Measurements from ENCODE around the gene PCDHB5.

GRCh38 chr5:141121985-141122384 lies 13.0 kb upstream of the PCDHB5 start:
- TF ChIP-seq CTCF (conservative IDR thresholded peaks at IDR 0.05; ENCODE audit: low read length) (no peak), EZH2phosphoT487 (IDR thresholded peaks at IDR 0.05; ENCODE audit: borderline replicate concordance, low read depth, low read length) (no peak)
